ENCODE results near the gene CSHL1.
"Not testable (repeated sequence)": the region's sequence is repeated elsewhere in the genome, so short reads cannot be mapped to it uniquely, and the experiment has no call there.

DNA sequence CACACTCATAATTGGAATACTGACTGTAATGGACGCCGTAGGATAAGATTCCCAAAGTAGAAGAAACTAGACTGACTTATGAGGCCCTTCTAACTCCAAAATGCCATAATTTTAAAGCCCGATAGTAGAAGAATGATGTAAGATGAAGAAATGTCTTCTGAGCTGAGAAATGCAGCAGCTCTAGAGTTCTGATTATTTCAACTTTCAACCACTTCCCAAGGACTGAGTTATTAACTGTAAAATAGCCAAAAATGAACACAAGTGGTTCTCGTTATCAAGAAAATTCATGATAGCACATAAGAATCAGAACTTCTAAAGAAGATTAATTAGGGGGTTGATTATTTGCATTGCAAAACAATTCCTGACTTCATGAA is 40.8 kb downstream of the CSHL1 start:
- TF ChIP-seq, protein P1, sequence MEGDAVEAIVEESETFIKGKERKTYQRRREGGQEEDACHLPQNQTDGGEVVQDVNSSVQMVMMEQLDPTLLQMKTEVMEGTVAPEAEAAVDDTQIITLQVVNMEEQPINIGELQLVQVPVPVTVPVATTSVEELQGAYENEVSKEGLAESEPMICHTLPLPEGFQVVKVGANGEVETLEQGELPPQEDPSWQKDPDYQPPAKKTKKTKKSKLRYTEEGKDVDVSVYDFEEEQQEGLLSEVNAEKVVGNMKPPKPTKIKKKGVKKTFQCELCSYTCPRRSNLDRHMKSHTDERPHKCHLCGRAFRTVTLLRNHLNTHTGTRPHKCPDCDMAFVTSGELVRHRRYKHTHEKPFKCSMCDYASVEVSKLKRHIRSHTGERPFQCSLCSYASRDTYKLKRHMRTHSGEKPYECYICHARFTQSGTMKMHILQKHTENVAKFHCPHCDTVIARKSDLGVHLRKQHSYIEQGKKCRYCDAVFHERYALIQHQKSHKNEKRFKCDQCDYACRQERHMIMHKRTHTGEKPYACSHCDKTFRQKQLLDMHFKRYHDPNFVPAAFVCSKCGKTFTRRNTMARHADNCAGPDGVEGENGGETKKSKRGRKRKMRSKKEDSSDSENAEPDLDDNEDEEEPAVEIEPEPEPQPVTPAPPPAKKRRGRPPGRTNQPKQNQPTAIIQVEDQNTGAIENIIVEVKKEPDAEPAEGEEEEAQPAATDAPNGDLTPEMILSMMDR (conservative IDR thresholded peaks at IDR 0.05): not testable (repeated sequence)
- not testable (repeated sequence) for TF ChIP-seq ZFX (IDR thresholded peaks at IDR 0.05)

All from C4-2B (cell line).